Activated T-cell treated with anti-CD3 and anti-CD28 coated beads, Interleukin-2, amount 50 U/mL, for 1 hour (primary cell): ENCODE measurements around the gene ATP10D.

ENCODE experiments used
- DNase-seq: peaks from one replicate; pipeline ENCODE4 v3.0.0-alpha.2; 2020

ATP10D gene

DNA sequence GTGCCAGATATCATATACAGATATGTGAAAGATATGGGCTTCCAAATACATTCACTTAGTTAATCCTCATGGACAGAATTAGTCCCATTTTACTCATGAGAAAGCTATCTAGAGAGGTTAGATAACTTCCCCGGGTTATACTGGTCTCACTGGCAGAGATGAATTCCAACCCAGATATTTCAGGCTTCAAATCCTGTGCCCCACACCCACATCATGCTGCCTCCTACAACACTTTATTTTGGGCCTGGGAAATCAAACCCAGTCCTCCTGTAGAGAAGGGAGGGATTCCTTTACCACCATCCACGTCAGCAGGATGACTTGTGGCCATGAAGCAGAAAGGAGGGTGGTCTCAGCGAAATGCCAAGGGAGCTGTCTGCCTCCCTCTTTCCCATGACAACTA lies 113.8 kb downstream of the ATP10D start:
- DNase-seq, result no peak

DNA sequence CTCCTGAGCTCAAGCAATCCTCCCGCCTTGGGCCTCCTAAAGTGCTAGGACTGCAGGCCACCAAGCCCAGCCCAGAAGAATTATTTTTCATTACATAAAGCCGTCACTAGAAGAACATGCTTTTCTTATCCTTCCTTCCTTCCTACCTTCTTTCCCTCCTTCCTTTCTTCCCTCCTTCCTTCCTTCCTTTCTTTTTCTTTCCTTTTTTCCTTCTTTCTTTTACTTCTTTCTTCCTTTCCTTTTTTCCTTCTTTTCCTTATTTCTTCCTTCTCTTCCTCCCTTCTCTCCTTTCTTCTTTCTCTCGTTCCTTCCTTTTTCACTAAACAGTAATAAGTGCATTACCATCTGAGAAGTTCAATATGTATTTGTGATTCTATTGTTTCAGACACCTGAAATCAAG lies 121.4 kb downstream of the ATP10D start:
- no peak for DNase-seq

DNA sequence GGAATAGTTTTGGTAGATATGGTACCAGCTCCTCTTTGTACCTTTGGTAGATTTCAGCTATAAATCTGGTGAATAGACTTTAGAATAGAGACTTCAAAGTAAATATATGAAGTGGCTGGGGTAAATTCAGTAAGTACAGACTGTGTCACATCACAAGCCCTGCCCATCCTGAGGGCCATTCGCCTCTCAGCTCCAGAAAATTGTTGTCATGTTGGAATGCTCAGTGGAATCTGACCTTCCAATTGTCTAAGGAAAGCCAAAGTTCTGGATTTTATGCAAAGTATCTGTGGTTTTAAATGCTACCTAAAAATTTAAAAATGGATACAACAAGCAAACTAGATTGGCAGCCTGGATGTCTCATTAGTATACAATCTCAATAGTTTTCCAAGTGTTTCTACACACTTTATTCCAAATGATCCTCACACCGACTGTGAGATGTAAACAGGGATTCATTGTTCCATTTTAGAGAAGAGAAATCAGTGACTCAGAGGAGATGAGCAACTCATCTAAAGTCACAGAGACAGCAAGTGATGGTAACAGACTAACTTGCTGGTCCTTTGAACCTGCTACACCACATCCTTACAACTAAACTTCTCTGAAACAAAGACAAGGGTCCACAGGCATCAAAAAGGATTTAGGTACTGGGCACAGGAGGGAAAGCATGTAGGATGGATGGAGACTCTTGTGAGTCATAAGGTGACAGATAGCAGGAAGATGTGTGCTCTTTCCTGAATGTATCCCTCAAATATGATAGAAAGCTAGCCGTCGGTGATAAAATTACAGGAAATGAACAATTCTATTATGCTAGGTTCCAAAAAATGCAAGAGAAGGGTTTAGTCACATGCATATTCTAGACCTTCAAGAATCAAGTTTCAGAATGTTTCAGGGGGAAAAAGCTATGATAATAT lies 127.3 kb downstream of the ATP10D start:
- DNase-seq, result no peak

DNA sequence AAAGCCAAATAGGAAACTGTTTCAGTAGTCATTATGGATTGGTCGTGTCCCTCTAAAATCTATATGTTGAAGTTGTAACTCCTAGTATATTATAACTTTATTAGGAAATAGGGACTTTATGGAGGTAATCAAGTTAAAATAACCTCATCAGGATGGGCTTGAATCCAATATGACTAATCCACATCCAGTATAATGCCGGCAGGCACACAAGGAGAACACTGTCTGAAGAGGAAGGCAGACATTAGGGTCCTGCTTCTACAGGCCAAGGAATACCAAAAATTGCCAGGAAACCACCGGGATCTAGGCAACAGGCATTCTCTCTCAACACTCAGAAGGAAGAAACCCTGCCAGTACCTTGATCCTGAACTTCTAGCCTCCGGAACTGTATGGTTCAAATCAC lies 130.3 kb downstream of the ATP10D start:
- no peak for DNase-seq

DNA sequence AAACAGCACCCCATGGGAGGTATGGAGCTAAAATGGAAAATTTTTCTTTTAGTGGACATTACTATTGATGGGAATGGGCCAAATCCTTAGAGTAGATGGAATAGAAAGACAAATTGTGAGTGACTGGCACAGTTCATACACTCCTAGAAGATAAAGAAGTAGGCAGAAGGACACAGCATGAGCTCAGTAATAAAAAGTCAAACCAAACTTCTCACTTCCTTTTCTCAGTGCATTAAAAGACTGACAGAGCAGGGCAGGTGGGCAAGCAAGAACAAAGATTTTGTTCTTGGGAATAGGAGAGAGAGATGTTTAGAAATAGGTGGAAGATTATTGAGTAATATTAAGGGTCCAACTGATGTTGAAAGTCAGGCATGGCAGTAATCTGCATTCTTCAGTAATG lies 132.5 kb downstream of the ATP10D start:
- DNase-seq, result no peak

DNA sequence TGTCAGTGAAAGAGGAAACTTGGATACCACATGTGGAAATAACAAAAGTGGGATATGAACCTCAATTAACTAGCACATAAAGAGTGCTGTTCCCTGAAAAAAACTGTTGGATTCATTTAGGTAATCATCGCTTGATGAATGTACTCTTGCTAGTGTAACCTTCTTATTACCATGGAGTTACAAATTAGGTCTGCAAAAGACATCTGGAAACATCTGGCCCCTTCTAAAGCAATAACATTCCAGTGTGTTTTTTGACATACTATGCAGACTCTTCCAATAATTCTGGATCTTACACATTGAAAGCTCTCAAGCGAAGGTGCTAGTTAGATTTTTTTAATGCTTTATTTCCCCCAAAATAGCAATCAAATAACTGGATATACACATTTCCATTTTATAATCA lies 134.6 kb downstream of the ATP10D start:
- no peak for DNase-seq

DNA sequence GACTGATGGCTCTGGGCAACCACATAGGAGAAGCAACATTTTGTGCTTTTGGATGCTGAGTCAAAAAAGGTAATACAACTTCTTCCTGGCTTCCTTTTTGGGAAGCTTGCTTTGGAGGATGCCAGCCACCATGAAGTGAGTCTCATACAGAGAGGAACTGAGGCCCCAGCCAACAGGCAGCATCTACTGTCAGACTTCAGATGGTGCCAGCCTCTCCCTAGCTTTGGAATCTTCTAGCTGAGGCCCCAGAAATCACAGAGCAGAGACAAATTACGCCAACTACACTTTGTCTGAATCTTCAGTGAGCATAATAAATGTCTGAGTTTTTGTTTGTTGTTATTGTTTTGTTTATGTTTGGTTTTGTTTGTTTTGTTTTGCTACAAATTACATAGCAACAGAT lies 136.1 kb downstream of the ATP10D start:
- no peak for DNase-seq

DNA sequence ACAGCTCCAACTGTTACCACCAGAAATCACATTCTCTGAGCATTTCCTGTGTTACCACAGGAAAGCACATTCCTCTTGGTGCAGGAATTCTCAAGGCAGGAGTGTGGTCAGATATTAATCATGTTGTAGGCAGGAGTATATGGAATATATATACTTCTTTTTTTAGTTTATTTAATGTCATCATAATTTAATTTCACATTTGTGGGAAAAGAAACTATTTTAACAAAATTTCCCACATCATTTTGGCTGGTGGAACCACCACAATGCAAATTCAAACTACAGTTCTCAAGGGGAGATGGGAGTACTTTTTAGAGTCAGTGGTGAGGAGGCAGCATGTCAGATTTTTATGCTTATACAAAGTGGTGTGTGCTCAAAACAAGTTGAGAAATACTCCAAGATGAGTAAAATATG lies 139.0 kb downstream of the ATP10D start:
- no peak for DNase-seq

DNA sequence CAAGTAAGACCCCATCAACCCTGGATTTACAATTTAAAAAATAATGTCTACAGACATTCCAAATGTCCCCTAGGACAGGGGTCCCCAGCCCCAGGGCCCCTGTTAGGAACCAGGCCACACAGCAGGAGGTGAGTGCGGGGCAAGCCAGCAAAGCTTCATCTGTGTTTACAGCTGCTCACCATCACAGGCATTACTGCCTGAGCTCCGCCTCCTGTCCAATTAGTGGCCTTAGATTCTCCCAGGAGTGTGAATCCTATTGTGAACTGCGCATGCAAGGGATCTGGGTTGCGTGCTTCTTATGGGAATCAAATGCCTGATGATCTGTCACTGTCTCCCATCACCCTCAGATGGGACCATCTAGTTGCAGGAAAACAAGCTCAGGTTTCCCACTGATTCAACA lies 146.1 kb downstream of the ATP10D start:
- DNase-seq, result no peak

DNA sequence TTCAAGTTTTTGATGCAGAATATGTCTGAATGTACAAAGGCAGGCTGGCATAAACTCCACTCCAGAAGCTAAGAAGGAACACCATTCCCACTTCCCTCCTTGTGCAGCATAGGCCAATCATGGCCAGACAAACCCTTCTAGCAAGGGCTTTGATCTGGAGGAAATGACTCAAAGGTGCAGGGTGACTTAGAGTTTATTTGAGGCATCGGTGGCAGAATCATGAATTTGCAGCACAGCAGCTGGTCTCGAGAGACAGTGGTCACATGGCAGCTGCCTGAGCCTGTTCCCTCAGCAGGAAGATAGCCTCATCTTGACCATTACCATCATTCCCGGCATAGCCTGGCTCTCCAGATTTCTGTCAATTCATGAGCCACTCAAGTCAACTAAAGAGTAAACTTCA lies 154.5 kb downstream of the ATP10D start:
- no peak for DNase-seq

DNA sequence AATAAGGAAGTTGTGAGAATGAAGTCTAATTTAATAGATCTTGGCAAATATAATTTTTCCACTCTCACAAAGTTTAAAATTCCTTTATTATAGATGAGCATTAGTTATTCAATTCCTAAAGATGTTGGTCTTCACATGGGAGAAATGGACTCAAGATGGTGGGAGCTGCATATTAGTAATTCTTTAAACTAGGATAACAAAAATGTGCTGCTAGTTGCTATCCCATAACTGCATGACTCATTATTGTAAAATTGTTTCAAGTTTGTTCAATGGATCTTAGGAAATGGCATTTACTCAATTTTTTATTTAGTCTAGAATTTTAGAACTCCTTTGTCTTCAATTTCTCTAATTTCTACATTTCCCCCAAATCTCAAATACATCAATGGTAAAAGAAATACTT lies 155.8 kb downstream of the ATP10D start:
- DNase-seq, result no peak

DNA sequence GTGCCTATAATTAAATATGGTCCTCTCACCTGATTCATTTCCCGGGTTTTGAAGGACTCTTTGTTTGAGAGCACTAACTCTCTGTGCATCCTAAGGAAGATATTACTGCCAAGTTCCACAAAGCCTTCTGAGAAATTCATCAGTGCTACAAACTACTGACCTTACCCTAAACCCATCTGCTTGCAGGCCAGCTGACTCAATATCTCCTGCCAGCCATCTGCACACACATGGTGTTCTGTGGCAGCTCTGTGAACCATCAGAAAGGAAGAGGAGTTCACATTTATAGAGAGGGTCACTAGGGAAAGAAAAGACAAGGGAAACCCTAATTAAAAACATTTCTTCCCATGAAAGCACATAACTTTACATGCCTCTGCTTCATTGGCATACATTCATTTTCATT lies 156.7 kb downstream of the ATP10D start:
- no peak for DNase-seq

DNA sequence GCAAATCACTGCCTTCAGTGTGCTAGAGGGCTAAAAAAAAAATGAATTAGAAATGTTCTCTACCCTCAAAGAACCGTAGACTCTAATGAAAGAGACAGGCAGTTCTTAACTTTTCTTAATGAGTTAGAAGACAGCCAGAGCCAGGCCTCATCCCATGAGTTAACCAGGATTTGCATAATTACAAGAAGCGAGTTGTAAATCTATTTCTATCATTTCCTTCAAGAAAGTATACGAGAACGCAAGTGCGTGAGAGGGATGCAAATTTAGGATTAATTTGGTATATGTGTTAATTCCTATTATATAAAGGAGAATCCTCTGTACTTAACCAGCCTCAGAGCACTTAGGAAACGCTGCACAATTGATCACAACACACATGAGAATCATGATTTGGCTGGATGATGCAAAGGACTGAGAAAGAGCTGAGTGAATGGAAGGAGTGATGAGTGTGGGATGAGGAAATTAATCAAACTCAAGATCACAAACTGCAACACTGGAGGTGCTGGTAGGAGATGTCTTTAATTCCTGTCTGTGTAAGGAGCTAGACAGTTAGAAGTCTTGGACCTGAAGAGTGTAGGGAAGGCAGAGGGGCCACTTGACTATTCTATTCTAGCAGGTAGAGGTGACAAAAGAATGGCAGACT lies 157.2 kb downstream of the ATP10D start:
- DNase-seq, result no peak
